H1 (cell line): ENCODE measurements around the gene MMP3. TPM values are rescaled to one million over a fixed set of nuclear protein-coding genes. Genes with fewer than 3 reads are reported as not detected.

Experiments
- CTCF ChIA-PET: fragments of 300-600 bp; sonication (Branson Sonifier 250); formaldehyde crosslinking; loops from one replicate; lab custom pipeline; 2021; ENCODE audit not compliant: partially characterized antibody; lab: Charles Lee
- POLR2A ChIA-PET: fragments of 300-600 bp; sonication (Branson Sonifier 250); formaldehyde crosslinking; loops from one replicate; lab custom pipeline; 2021; ENCODE audit warnings: inconsistent platforms; ENCODE audit not compliant: partially characterized antibody; lab: Charles Lee
- DNase-seq, 2 experiments: peaks; one replicate each; pipeline versions ENCODE4 v3.0.0 to v3.0.0-alpha.2; 2010 to 2022; ENCODE audit warnings: low spot score in 2 of 2, low read depth in 1 of 2, mixed read lengths in 1 of 2
- FAIRE-seq: peaks from 2 replicates; lab custom pipeline; 2011; peaks lifted over from hg19 to GRCh38; lab: Jason Lieb, UNC
- H2AFZ ChIP-seq: 2 replicates; pipeline ENCODE4 v1.8.1; 2012; ENCODE audit warnings: low read length, inconsistent platforms
- H2AK5ac ChIP-seq: 2 replicates; pipeline ENCODE4 v1.6.1; 2013; ENCODE audit warnings: low read depth, low read length
- H2BK120ac ChIP-seq: replicated peaks from 2 replicates; pipeline ENCODE3; 2013; ENCODE audit warnings: low read depth, low read length, inconsistent platforms
- H2BK12ac ChIP-seq: 2 replicates; pipeline ENCODE4 v1.6.1; 2013; ENCODE audit warnings: low read depth, low read length
- H2BK15ac ChIP-seq: 2 replicates; pipeline ENCODE4 v1.6.1; 2013; ENCODE audit warnings: low read length
- H2BK20ac ChIP-seq: 2 replicates; pipeline ENCODE4 v1.6.1; 2013; ENCODE audit warnings: low read length
- H2BK5ac ChIP-seq: 2 replicates; pipeline ENCODE4 v1.6.1; 2013; ENCODE audit warnings: low read depth, low read length
- H3K14ac ChIP-seq: 2 replicates; pipeline ENCODE4 v1.6.1; 2013; ENCODE audit warnings: inconsistent platforms; ENCODE audit not compliant: insufficient read length
- H3K18ac ChIP-seq: 2 replicates; pipeline ENCODE4 v1.6.1; 2013; ENCODE audit warnings: low read length; ENCODE audit errors: extremely low read depth
- H3K23ac ChIP-seq: 2 replicates; pipeline ENCODE4 v1.6.1; 2013; ENCODE audit warnings: inconsistent platforms; ENCODE audit not compliant: insufficient read length
- H3K23me2 ChIP-seq: 2 replicates; pipeline ENCODE4 v1.6.1; 2013; ENCODE audit warnings: low read depth, low read length
- H3K27ac ChIP-seq: 2 replicates; pipeline ENCODE4 v1.6.1; 2011; ENCODE audit warnings: low read depth, low read length, inconsistent platforms
- H3K27me3 ChIP-seq, 4 experiments: replicated peaks in 1 of 4; 1 replicate in 1 of 4; 2 replicates in 3 of 4; pipeline versions ENCODE4 v1.6.1 to v1.8.1; 2011 to 2013; ENCODE audit warnings: low read length in 3 of 4, mild to moderate bottlenecking in 3 of 4, inconsistent platforms in 2 of 4, mixed read lengths in 2 of 4, moderate library complexity in 1 of 4; ENCODE audit not compliant: control insufficient read depth in 3 of 4, insufficient read depth in 3 of 4; ENCODE audit errors: extremely low read depth in 1 of 4
- H3K36me3 ChIP-seq, 4 experiments: 2 replicates each; pipeline versions ENCODE4 v1.6.1 to v1.8.1; 2011 to 2013; ENCODE audit warnings: mild to moderate bottlenecking in 4 of 4, low read length in 3 of 4, moderate library complexity in 2 of 4, control low read depth in 1 of 4, inconsistent platforms in 1 of 4; ENCODE audit not compliant: insufficient read depth in 4 of 4, control insufficient read depth in 2 of 4
- H3K4ac ChIP-seq: replicated peaks from 2 replicates; pipeline ENCODE3; 2013; ENCODE audit warnings: low read length, low read depth, mixed read lengths, inconsistent platforms; ENCODE audit not compliant: insufficient read length
- H3K4me1 ChIP-seq, 4 experiments: replicated peaks in 1 of 4; 1 replicate in 1 of 4; 2 replicates in 3 of 4; pipeline versions ENCODE4 v1.6.1 to v1.8.1; 2011 to 2013; ENCODE audit warnings: low read length in 3 of 4, inconsistent platforms in 2 of 4, mixed read lengths in 1 of 4; ENCODE audit not compliant: insufficient read depth in 4 of 4, control insufficient read depth in 3 of 4
- H3K4me2 ChIP-seq, 2 experiments: 2 replicates each; pipeline versions ENCODE4 v1.6.1 to v1.8.1; 2011 to 2013; ENCODE audit warnings: low read depth in 2 of 2, low read length in 2 of 2, control low read depth in 1 of 2, inconsistent platforms in 1 of 2, mild to moderate bottlenecking in 1 of 2; ENCODE audit not compliant: insufficient read depth in 1 of 2
- H3K4me3 ChIP-seq, 4 experiments: fragments of 200-600, 300-600 bp in 1 of 4; sonication (generic), shearing (Covaris generic), sonication (Bioruptor Twin) in 1 of 4; 2 replicates each; pipeline versions ENCODE4 v1.5.1 to v1.8.1; 2011 to 2016; ENCODE audit warnings: low read length in 4 of 4, low read depth in 3 of 4, control low read depth in 2 of 4, inconsistent platforms in 2 of 4, mild to moderate bottlenecking in 2 of 4, mixed read lengths in 1 of 4, moderate library complexity in 1 of 4; ENCODE audit not compliant: insufficient read depth in 2 of 4; ENCODE audit errors: extremely low read depth in 1 of 4
- H3K56ac ChIP-seq: replicated peaks from 2 replicates; pipeline ENCODE3; 2013; ENCODE audit warnings: low read depth, mild to moderate bottlenecking, mixed read lengths, low read length, inconsistent platforms; ENCODE audit not compliant: insufficient read length
- H3K79me1 ChIP-seq: 2 replicates; pipeline ENCODE4 v1.6.1; 2013; ENCODE audit warnings: low read depth, low read length, control low read depth
- H3K79me2 ChIP-seq, 2 experiments: 2 replicates each; pipeline versions ENCODE4 v1.6.1 to v1.8.1; 2012 to 2013; ENCODE audit warnings: low read length in 2 of 2, mild to moderate bottlenecking in 2 of 2, inconsistent platforms in 1 of 2; ENCODE audit not compliant: insufficient read depth in 2 of 2, control insufficient read depth in 1 of 2
- H3K9ac ChIP-seq, 4 experiments: replicated peaks in 1 of 4; 1 replicate in 1 of 4; 2 replicates in 3 of 4; pipeline versions ENCODE4 v1.6.1 to v1.8.1; 2011 to 2013; ENCODE audit warnings: low read depth in 3 of 4, low read length in 3 of 4, control low read depth in 2 of 4, mild to moderate bottlenecking in 2 of 4, moderate library complexity in 2 of 4, inconsistent platforms in 1 of 4; ENCODE audit errors: extremely low read depth in 1 of 4
- H3K9me3 ChIP-seq, 2 experiments: 2 replicates each; pipeline versions ENCODE4 v1.6.1 to v1.8.1; 2012 to 2013; ENCODE audit warnings: mild to moderate bottlenecking in 2 of 2, moderate library complexity in 2 of 2, control low read depth in 1 of 2, inconsistent platforms in 1 of 2, low read depth in 1 of 2, low read length in 1 of 2, mixed read lengths in 1 of 2; ENCODE audit not compliant: insufficient read depth in 2 of 2
- H4K20me1 ChIP-seq, 2 experiments: replicated peaks in 1 of 2; 2 replicates each; pipeline versions ENCODE3 to v1.8.1; 2011 to 2013; ENCODE audit warnings: inconsistent platforms in 2 of 2, low read length in 2 of 2, mild to moderate bottlenecking in 1 of 2; ENCODE audit not compliant: insufficient read depth in 2 of 2, control insufficient read depth in 1 of 2
- H4K5ac ChIP-seq: 2 replicates; pipeline ENCODE4 v1.6.1; 2013; ENCODE audit warnings: low read length, low read depth, mixed read lengths, inconsistent platforms; ENCODE audit not compliant: insufficient read length
- H4K8ac ChIP-seq: 2 replicates; pipeline ENCODE4 v1.8.0; 2013; ENCODE audit warnings: mild to moderate bottlenecking, moderate library complexity, low read length, inconsistent platforms; ENCODE audit not compliant: insufficient read depth; ENCODE audit errors: extremely low read depth
- H4K91ac ChIP-seq: replicated peaks from 2 replicates; pipeline ENCODE3; 2013; ENCODE audit warnings: low read length, mixed read lengths, inconsistent platforms; ENCODE audit not compliant: insufficient read length
- BACH1 ChIP-seq: IDR thresholded peaks from 2 replicates; pipeline ENCODE4 v1.6.1; 2012; ENCODE audit warnings: low read length, improper control_type of control experiment
- BCL11A ChIP-seq, 2 experiments: IDR thresholded peaks; one replicate each; pipeline ENCODE4 v1.6.1; 2011; ENCODE audit warnings: low read depth in 2 of 2, low read length in 2 of 2, mild to moderate bottlenecking in 2 of 2
- CEBPB ChIP-seq: IDR thresholded peaks from 2 replicates; pipeline ENCODE4 v1.6.1; 2012; ENCODE audit warnings: low read depth, low read length
- CHD1 ChIP-seq: IDR thresholded peaks from 2 replicates; pipeline ENCODE4 v1.6.1; 2012; ENCODE audit warnings: low read depth, low read length, improper control_type of control experiment
- CHD2 ChIP-seq: IDR thresholded peaks from 2 replicates; pipeline ENCODE4 v1.6.1; 2012; ENCODE audit warnings: low read length, improper control_type of control experiment
- EZH2 ChIP-seq: fragments of 200-600 bp; sonication (generic); IDR thresholded peaks from 2 replicates; pipeline ENCODE4 v1.7.1; 2012; ENCODE audit warnings: low read depth, mild to moderate bottlenecking, moderate library complexity, low read length, inconsistent platforms; ENCODE audit not compliant: severe bottlenecking
- HDAC2 ChIP-seq, 2 experiments: fragments of 300-600 bp in 1 of 2; sonication (generic) in 1 of 2; IDR thresholded peaks; 2 replicates each; pipeline ENCODE4 v1.6.1; 2011 to 2012; ENCODE audit warnings: low read depth in 2 of 2, low read length in 2 of 2, mild to moderate bottlenecking in 2 of 2, moderate library complexity in 2 of 2, borderline replicate concordance in 1 of 2, inconsistent platforms in 1 of 2
- JUND ChIP-seq: IDR thresholded peaks from 2 replicates; pipeline ENCODE4 v1.6.1; 2011; ENCODE audit warnings: mild to moderate bottlenecking, improper control_type of control experiment, low read length
- KDM4A ChIP-seq: IDR thresholded peaks from one replicate; pipeline ENCODE4 v1.7.1; 2012; ENCODE audit warnings: low read depth, mild to moderate bottlenecking, moderate library complexity, low read length, inconsistent platforms; ENCODE audit not compliant: severe bottlenecking
- MAFK ChIP-seq: IDR thresholded peaks from 2 replicates; pipeline ENCODE4 v1.6.1; 2012; ENCODE audit warnings: low read depth, mild to moderate bottlenecking, improper control_type of control experiment, low read length
- PHF8 ChIP-seq: fragments of 200-600 bp; sonication (generic); conservative IDR thresholded peaks from 2 replicates; pipeline ENCODE4 v1.7.1; 2012; ENCODE audit warnings: low read depth, mild to moderate bottlenecking, inconsistent platforms, low read length, moderate library complexity
- SIN3A ChIP-seq, 2 experiments: IDR thresholded peaks in 1 of 2; conservative IDR thresholded peaks in 1 of 2; 2 replicates each; pipeline ENCODE4 v1.6.1; 2011 to 2012; ENCODE audit warnings: low read length in 2 of 2, improper control_type of control experiment in 1 of 2, low read depth in 1 of 2, mild to moderate bottlenecking in 1 of 2
- TAF7 ChIP-seq: optimal IDR thresholded peaks from 2 replicates; pipeline ENCODE3; 2011; ENCODE audit warnings: low read depth, mild to moderate bottlenecking, inconsistent platforms, low read length, moderate library complexity, borderline replicate concordance
- WGBS, 2 experiments: shearing (Covaris generic) in 1 of 2; methylation state at CpG; one replicate each; pipeline versions ENCODE4 v1.1.6 to v1.1.7; 2013 to 2015; ENCODE audit warnings: low lambda C conversion rate in 2 of 2, mixed read lengths in 2 of 2, inconsistent platforms in 1 of 2, low coverage in 1 of 2, missing lambda C conversion rate in 1 of 2; ENCODE audit not compliant: insufficient replicate concordance in 2 of 2, insufficient coverage in 1 of 2, insufficient read length in 1 of 2; ENCODE audit errors: extremely low coverage in 1 of 2, missing lambda C conversion rate in 1 of 2; 5-methylcytosine and 5-hydroxymethylcytosine counted together
- polyA plus RNA-seq, 7 experiments: library from polyadenylated mRNA; depleted of rRNA in 3 of 7; stranded (reverse) in 5 of 7; unstranded in 2 of 7; fragments of >200 nt in 5 of 7; fragments of 200-250 nt in 2 of 7; gene quantifications; 1 replicate in 5 of 7; 2 replicates in 1 of 7; 4 replicates in 1 of 7; pipeline versions ENCODE4 v1.2.1 to v1.2.3, GENCODE V29; 2011 to 2013; ENCODE audit warnings: missing spikeins in 2 of 7, mixed read lengths in 2 of 7
- total RNA-seq: library from RNA; stranded (reverse); fragmentation: NEBNext Ultra II Directional; extraction: Animal tissue kit (Norgen Biotek cat#: 25700); gene quantifications from 2 replicates; pipeline ENCODE4 v1.2.1, GENCODE V29; 2021
- TF ChIP-seq, protein P1 (sequence below): IDR thresholded peaks from 2 replicates; pipeline ENCODE4 v1.6.1; 2012; ENCODE audit warnings: inconsistent platforms

Gene MMP3
- total and polyA plus RNA-seq, 2 of the 8 experiments (the other 6 are each of a cell fraction or from before 2014, with no cell fraction given) = not detected

DNA sequence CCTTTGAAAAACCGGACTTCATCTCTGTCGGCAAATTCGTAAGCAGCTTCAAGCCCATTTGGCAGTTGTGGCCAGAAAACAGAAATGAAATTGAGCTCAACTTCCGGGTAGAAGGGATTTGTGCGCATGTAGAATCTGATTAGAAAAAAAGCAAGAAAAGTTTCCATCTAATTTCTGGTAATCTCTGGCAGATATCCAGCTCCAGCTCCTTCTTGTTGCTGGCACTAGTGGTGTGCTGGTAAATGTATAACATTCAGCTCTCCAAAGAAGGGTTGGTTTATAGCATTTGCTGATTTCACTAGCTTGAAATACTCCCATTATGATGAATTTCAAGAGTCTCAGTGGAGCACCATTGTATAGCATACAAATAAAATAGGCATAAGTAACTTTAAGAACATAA is 50.8 kb downstream of the MMP3 start:
- Histone ChIP-seq H2BK15ac (no peak overlapping the region), H4K91ac (no peak overlapping the region), H3K79me2 (no peaks in the 10 kb centered on the region), H3K9ac (no peak overlapping the region), H3K27me3 (no peaks in the 10 kb centered on the region), H4K20me1 (no peaks in the 10 kb centered on the region), H3K9me3 (no peaks in the 10 kb centered on the region), H3K4ac (no peak overlapping the region), H2BK5ac (no peak overlapping the region), H2AK5ac (no peak overlapping the region), H3K27ac (no peak overlapping the region), H3K4me2 (no peak overlapping the region), H2BK20ac (no peak overlapping the region), H3K23ac (no peak overlapping the region), H4K5ac (no peak overlapping the region), H3K79me1 (no peaks in the 10 kb centered on the region), H3K56ac (no peak overlapping the region), H4K8ac (no peak overlapping the region), H3K4me1 (no peaks in the 10 kb centered on the region), H3K18ac (no peak overlapping the region), H3K36me3 (no peaks in the 10 kb centered on the region), H3K4me3 (no peak overlapping the region), H3K23me2 (no peaks in the 10 kb centered on the region), H2BK120ac (no peak overlapping the region), H2AFZ (no peak overlapping the region), H2BK12ac (no peak overlapping the region), H3K14ac (no peak overlapping the region)
- FAIRE-seq (no peak), DNase-seq (no peak)
- ChIA-PET POLR2A (interaction anchor here (1.3 kb wide), 1 partner anchor 14 kb away, joined by 4 read pairs; no protein-coding TSS in a partner anchor), CTCF (interaction anchor here (0.6 to 6.1 kb wide), 15 partner anchors 9 to 538 kb away, joined by 3 to 57 read pairs (median 3); partner anchors contain the start of gene MMP10)
- 94% methylated on average over 5 of the region's 5 CpGs; no CpG with 5 or more reads in 1 of the 2 experiments for WGBS, 2 experiments
- TF ChIP-seq EZH2 (no peak), TAF7 (no peak), PHF8 (no peak), JUND (no peak), BCL11A (IDR thresholded peaks at IDR 0.05; ENCODE audit: low read depth in 2 of 2, low read length in 2 of 2) (no peak), SIN3A (conservative IDR thresholded peaks at IDR 0.05 in 1 of 2, IDR thresholded peaks at IDR 0.05 in 1 of 2; ENCODE audit: low read depth in 1 of 2, low read length in 2 of 2) (no peak), BACH1 (no peak), MAFK (no peak), HDAC2 (IDR thresholded peaks at IDR 0.05; ENCODE audit: borderline replicate concordance in 1 of 2, low read depth in 2 of 2, low read length in 2 of 2) (no peak), KDM4A (no peak), CEBPB (no peak), CHD1 (no peak), CHD2 (no peak)
- TF ChIP-seq, protein P1, sequence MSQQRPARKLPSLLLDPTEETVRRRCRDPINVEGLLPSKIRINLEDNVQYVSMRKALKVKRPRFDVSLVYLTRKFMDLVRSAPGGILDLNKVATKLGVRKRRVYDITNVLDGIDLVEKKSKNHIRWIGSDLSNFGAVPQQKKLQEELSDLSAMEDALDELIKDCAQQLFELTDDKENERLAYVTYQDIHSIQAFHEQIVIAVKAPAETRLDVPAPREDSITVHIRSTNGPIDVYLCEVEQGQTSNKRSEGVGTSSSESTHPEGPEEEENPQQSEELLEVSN = no peak
